Measurements from ENCODE around the gene PNRC2.
"Not testable (repeated sequence)": the region's sequence is repeated elsewhere in the genome, so short reads cannot be mapped to it uniquely, and the experiment has no call there.

The PNRC2 gene

GRCh38 chr1:23979387-23979880, 19.8 kb downstream of the PNRC2 start:
- in situ Hi-C loops (cut with HindIII; ENCODE audit: low pct_ligation_motif_present, low pct_unique_long_range_greater_than_20kb, low sequenced_read_pairs), result no loop called here
- DNase-seq, result no peak

GRCh38 chr1:23979881-23980727, 20.5 kb downstream of the PNRC2 start, which contains the start of gene SRSF10:
TSS of gene SRSF10 (minus strand) at chr1:23980327. CDS start at chr1:23980255, 72 bp downstream.
- in situ Hi-C loops (cut with HindIII; ENCODE audit: low pct_ligation_motif_present, low pct_unique_long_range_greater_than_20kb, low sequenced_read_pairs), result no loop called here
- DNase-seq, result peak; percentile 97

- in situ Hi-C loops (cut with HindIII; ENCODE audit: low pct_ligation_motif_present, low pct_unique_long_range_greater_than_20kb, low sequenced_read_pairs), result no loop called here
Observed at GRCh38 chr1:23980728-23981070, 21.1 kb downstream of the PNRC2 start.

GRCh38 chr1:23984417-23985186, 25.0 kb downstream of the PNRC2 start:
- peak; percentile 42 for DNase-seq
- in situ Hi-C loops (cut with HindIII; ENCODE audit: low pct_ligation_motif_present, low pct_unique_long_range_greater_than_20kb, low sequenced_read_pairs), result no loop called here

More at GRCh38 chr1:23980728-23981070, 21.1 kb downstream of the PNRC2 start:
- DNase-seq, result peak; percentile 71

GRCh38 chr1:23987038-23987437, 27.4 kb downstream of the PNRC2 start:
- in situ Hi-C loops (cut with HindIII; ENCODE audit: low pct_ligation_motif_present, low pct_unique_long_range_greater_than_20kb, low sequenced_read_pairs); DNase-seq: not testable (repeated sequence)

- DNase-seq, result no peak
- in situ Hi-C loops (cut with HindIII; ENCODE audit: low pct_ligation_motif_present, low pct_unique_long_range_greater_than_20kb, low sequenced_read_pairs), result no loop called here
Observed at GRCh38 chr1:23989263-23989662, 29.6 kb downstream of the PNRC2 start.

GRCh38 chr1:23992011-23992410, 32.4 kb downstream of the PNRC2 start:
- DNase-seq; in situ Hi-C loops (cut with HindIII; ENCODE audit: low pct_ligation_motif_present, low pct_unique_long_range_greater_than_20kb, low sequenced_read_pairs): not testable (repeated sequence)

- DNase-seq, result no peak
- in situ Hi-C loops (cut with HindIII; ENCODE audit: low pct_ligation_motif_present, low pct_unique_long_range_greater_than_20kb, low sequenced_read_pairs), result no loop called here
Observed at GRCh38 chr1:23995431-23995837, 35.8 kb downstream of the PNRC2 start.

- in situ Hi-C loops (cut with HindIII; ENCODE audit: low pct_ligation_motif_present, low pct_unique_long_range_greater_than_20kb, low sequenced_read_pairs), result no loop called here
- no peak for DNase-seq
Observed at GRCh38 chr1:23996700-23997229, 37.1 kb downstream of the PNRC2 start.

- in situ Hi-C loops (cut with HindIII; ENCODE audit: low pct_ligation_motif_present, low pct_unique_long_range_greater_than_20kb, low sequenced_read_pairs), result no loop called here
Observed at GRCh38 chr1:23997812-23998211, 38.2 kb downstream of the PNRC2 start.

GRCh38 chr1:23999156-23999671, 39.6 kb downstream of the PNRC2 start:
- DNase-seq, result no peak
- in situ Hi-C loops (cut with HindIII; ENCODE audit: low pct_ligation_motif_present, low pct_unique_long_range_greater_than_20kb, low sequenced_read_pairs), result no loop called here

More at GRCh38 chr1:23997812-23998211, 38.2 kb downstream of the PNRC2 start:
- DNase-seq, result no peak

GRCh38 chr1:24002695-24003094, 43.1 kb downstream of the PNRC2 start:
- in situ Hi-C loops (cut with HindIII; ENCODE audit: low pct_ligation_motif_present, low pct_unique_long_range_greater_than_20kb, low sequenced_read_pairs), result no loop called here
- no peak for DNase-seq

- in situ Hi-C loops (cut with HindIII; ENCODE audit: low pct_ligation_motif_present, low pct_unique_long_range_greater_than_20kb, low sequenced_read_pairs), result no loop called here
- DNase-seq, result no peak
Observed at GRCh38 chr1:24003331-24003972, 43.8 kb downstream of the PNRC2 start.

GRCh38 chr1:24004132-24004531, 44.5 kb downstream of the PNRC2 start:
- no peak for DNase-seq
- in situ Hi-C loops (cut with HindIII; ENCODE audit: low pct_ligation_motif_present, low pct_unique_long_range_greater_than_20kb, low sequenced_read_pairs), result no loop called here

- in situ Hi-C loops (cut with HindIII; ENCODE audit: low pct_ligation_motif_present, low pct_unique_long_range_greater_than_20kb, low sequenced_read_pairs), result no loop called here
- DNase-seq, result no peak
Observed at GRCh38 chr1:24005163-24005562, 45.5 kb downstream of the PNRC2 start.

GRCh38 chr1:24007079-24007478, 47.5 kb downstream of the PNRC2 start:
- in situ Hi-C loops (cut with HindIII; ENCODE audit: low pct_ligation_motif_present, low pct_unique_long_range_greater_than_20kb, low sequenced_read_pairs), result no loop called here
- no peak for DNase-seq

GRCh38 chr1:24008574-24009184, 49.1 kb downstream of the PNRC2 start:
- in situ Hi-C loops (cut with HindIII; ENCODE audit: low pct_ligation_motif_present, low pct_unique_long_range_greater_than_20kb, low sequenced_read_pairs); DNase-seq: not testable (repeated sequence)

- in situ Hi-C loops (cut with HindIII; ENCODE audit: low pct_ligation_motif_present, low pct_unique_long_range_greater_than_20kb, low sequenced_read_pairs), result no loop called here
- peak; percentile 72 for DNase-seq
Observed at GRCh38 chr1:24009406-24009805, 49.8 kb downstream of the PNRC2 start.

Data from ACHN (cell line).